Activated B cell treated with CpG ODN at 0.5 μM for 24 hours (primary cell): Measurements from ENCODE around the gene ITGB2. TPM values are rescaled to one million over a fixed set of nuclear protein-coding genes. Genes with fewer than 3 reads are reported as not detected.

Experiments
- ATAC-seq: fragments of 200-7000 bp; cut with Tn5 transposase; one replicate; pipeline ENCODE4 v1.10.0; 2021; ENCODE audit warnings: low read depth, mild to moderate bottlenecking, moderate library complexity
- CTCF ChIA-PET: fragments of 350-600 bp; sonication (Branson Sonifier 250); formaldehyde crosslinking; loops from one replicate; lab custom pipeline; 2021; ENCODE audit warnings: antibody characterized with exemption; lab: Charles Lee
- POLR2A ChIA-PET: fragments of 350-600 bp; sonication (Branson Sonifier 250); formaldehyde crosslinking; loops from one replicate; lab custom pipeline; 2021; ENCODE audit warnings: antibody characterized with exemption; lab: Charles Lee
- DNase-seq: peaks from one replicate; pipeline ENCODE4 v3.0.0; 2022
- H3K27ac Mint-ChIP-seq: one replicate; pipeline ENCODE4 v1.8.0; 2020; ENCODE audit warnings: mixed read lengths
- H3K27me3 Mint-ChIP-seq: one replicate; pipeline ENCODE4 v1.8.0; 2021; ENCODE audit warnings: mixed read lengths
- H3K36me3 Mint-ChIP-seq: one replicate; pipeline ENCODE4 v1.8.0; 2021; ENCODE audit warnings: low read depth, mixed read lengths
- H3K4me1 Mint-ChIP-seq: one replicate; pipeline ENCODE4 v1.8.0; 2021; ENCODE audit warnings: mixed read lengths
- H3K4me3 Mint-ChIP-seq: one replicate; pipeline ENCODE4 v1.8.0; 2020; ENCODE audit warnings: mild to moderate bottlenecking, mixed read lengths
- H3K9me3 Mint-ChIP-seq: one replicate; pipeline ENCODE4 v1.8.0; 2020; ENCODE audit warnings: mixed read lengths
- CTCF ChIP-seq: fragments of 200-600 bp; IDR thresholded peaks from one replicate; pipeline ENCODE4 v1.8.0; 2022; ENCODE audit warnings: antibody characterized with exemption, mild to moderate bottlenecking
- intact Hi-C: fragments of 100-400 bp; cut with micrococcal nuclease; formaldehyde crosslinking; loops from one replicate; pipeline ENCODE4 v1.15.1; 2024
- total RNA-seq: library from RNA; stranded (reverse); gene quantifications from 2 replicates; pipeline ENCODE4 v1.2.3, GENCODE V29; 2022

ITGB2 gene
- total RNA-seq, 1 donor from 2014 or later = 124 TPM

GRCh38 chr21:44957047-44957831 lies 36.5 kb upstream of the ITGB2 start:
- Mint-ChIP-seq H3K36me3 (peaks cover 63% of the 10 kb centered on the region), H3K4me1 (peaks cover 13% of the 10 kb centered on the region), H3K27ac (no peak overlapping the region), H3K4me3 (no peak overlapping the region), H3K9me3 (no peaks in the 10 kb centered on the region), H3K27me3 (no peaks in the 10 kb centered on the region)
- intact Hi-C loops = no loop called here
- DNase-seq (no peak), ATAC-seq (no peak)
- CTCF ChIA-PET = interaction anchor here (0.9 to 1.1 kb wide), 2 partner anchors 171 to 183 kb away, joined by 3 to 7 read pairs; no protein-coding TSS in a partner anchor
- POLR2A ChIA-PET = interaction anchor here (1.0 kb wide), 1 partner anchor 16 kb away, joined by 3 read pairs; no protein-coding TSS in a partner anchor
- no peak for TF ChIP-seq CTCF

- Mint-ChIP-seq H3K27me3 (no peaks in the 10 kb centered on the region), H3K4me1 (peaks cover 17% of the 10 kb centered on the region), H3K27ac (no peak overlapping the region), H3K9me3 (no peaks in the 10 kb centered on the region), H3K36me3 (peaks cover 62% of the 10 kb centered on the region), H3K4me3 (no peak overlapping the region)
- no peak for DNase-seq
- TF ChIP-seq CTCF = no peak
- ChIA-PET POLR2A (no interaction called here), CTCF (interaction anchor here (0.8 to 1.1 kb wide), 3 partner anchors 172 to 181 kb away, joined by 3 to 7 read pairs (median 6); no protein-coding TSS in a partner anchor)
- intact Hi-C loops = no loop called here
- no peak for ATAC-seq
These were observed 35.8 kb upstream of the ITGB2 start for GRCh38 chr21:44956356-44957046.

GRCh38 chr21:44955798-44956175 lies 35.1 kb upstream of the ITGB2 start:
- peaks cover 60% of the 10 kb centered on the region for H3K36me3 Mint-ChIP-seq
- intact Hi-C loops = no loop called here
- no peaks in the 10 kb centered on the region for H3K9me3 Mint-ChIP-seq
- H3K27me3 Mint-ChIP-seq = no peaks in the 10 kb centered on the region
- H3K27ac Mint-ChIP-seq = no peak overlapping the region
- DNase-seq (no peak), ATAC-seq (no peak)
- peaks cover 22% of the 10 kb centered on the region for H3K4me1 Mint-ChIP-seq
- POLR2A ChIA-PET = no interaction called here
- TF ChIP-seq CTCF = no peak
- CTCF ChIA-PET = interaction anchor here (0.8 to 1.1 kb wide), 3 partner anchors 173 to 182 kb away, joined by 3 to 7 read pairs (median 6); no protein-coding TSS in a partner anchor
- H3K4me3 Mint-ChIP-seq = no peak overlapping the region

GRCh38 chr21:44955141-44955797 lies 34.6 kb upstream of the ITGB2 start:
- intact Hi-C loops = no loop called here
- ATAC-seq (no peak), DNase-seq (no peak)
- H3K9me3 Mint-ChIP-seq = no peaks in the 10 kb centered on the region
- ChIA-PET CTCF (interaction anchor here (0.8 to 0.9 kb wide), 2 partner anchors 181 to 183 kb away, joined by 3 to 6 read pairs; no protein-coding TSS in a partner anchor), POLR2A (no interaction called here)
- H3K36me3 Mint-ChIP-seq = peaks cover 55% of the 10 kb centered on the region
- no peaks in the 10 kb centered on the region for H3K27me3 Mint-ChIP-seq
- H3K4me1 Mint-ChIP-seq = peaks cover 23% of the 10 kb centered on the region
- H3K4me3 Mint-ChIP-seq = no peak overlapping the region
- no peak for TF ChIP-seq CTCF
- no peak overlapping the region for H3K27ac Mint-ChIP-seq
